NT2/D1 (cell line): Measurements from ENCODE around the gene RTP5.

Experiments
- SUZ12 ChIP-seq: IDR thresholded peaks from 2 replicates; pipeline ENCODE4 v1.6.1; 2011; ENCODE audit not compliant: insufficient read length, insufficient read depth; ENCODE audit errors: extremely low read depth
- YY1 ChIP-seq: IDR thresholded peaks from 2 replicates; pipeline ENCODE4 v1.6.1; 2011; ENCODE audit not compliant: insufficient read length, insufficient read depth
- ZNF274 ChIP-seq: IDR thresholded peaks from 2 replicates; pipeline ENCODE4 v1.6.1; 2011; ENCODE audit warnings: mild to moderate bottlenecking, low read depth, low read length

- TF ChIP-seq ZNF274 = no peak
- TF ChIP-seq YY1 = no peak
- no peak for TF ChIP-seq SUZ12
Measured at GRCh38 chr2:241820625-241821384, 48.7 kb upstream of the RTP5 start.
